ENCODE data around the gene DNASE1L2. TPM values are rescaled to one million over a fixed set of nuclear protein-coding genes. Genes with fewer than 3 reads are reported as not detected.
A peak's percentile ranks its signal among the peaks of the same experiment; 100 is the strongest.
"Not testable (repeated sequence)": the region's sequence is repeated elsewhere in the genome, so short reads cannot be mapped to it uniquely, and the experiment has no call there.

The DNASE1L2 gene
- total RNA-seq, 1 donor from 2014 or later: 2.1 TPM

- intact Hi-C loops (cut with micrococcal nuclease): not testable (repeated sequence)
Observed at GRCh38 chr16:2267505-2267912, 31.3 kb downstream of the DNASE1L2 start.

GRCh38 chr16:2267913-2268666 lies 31.8 kb downstream of the DNASE1L2 start, which contains the start of gene RNPS1:
Gene RNPS1 (minus strand): TSS chr16:2268126. CDS start chr16:2264643, 3,483 bp downstream.
- no peaks in the 10 kb centered on the region for H3K9me3 Mint-ChIP-seq
- H3K4me3 Mint-ChIP-seq: peak within 1 kb of the TSS; percentile 94
- H3K4me1 Mint-ChIP-seq: peaks cover 27% of the 10 kb centered on the region
- DNase-seq: peak; percentile 99
- intact Hi-C loops (cut with micrococcal nuclease): loop anchor here (1.0 to 2.0 kb wide), 5 partner anchors 17 to 161 kb away; partner anchors contain the start of genes CCNF, E4F1, ECI1 and TRAF7
- H3K27me3 Mint-ChIP-seq: peaks cover 1% of the 10 kb centered on the region
- H3K27ac Mint-ChIP-seq: peak within 1 kb of the TSS; percentile 97
- H3K36me3 Mint-ChIP-seq (ENCODE audit: low read depth): peaks cover 35% of the 10 kb centered on the region

More at GRCh38 chr16:2267505-2267912, 31.3 kb downstream of the DNASE1L2 start:
- peaks cover 29% of the 10 kb centered on the region for H3K4me1 Mint-ChIP-seq
- peak overlapping the region; percentile 94 for H3K4me3 Mint-ChIP-seq
- H3K9me3 Mint-ChIP-seq, DNase-seq, H3K27me3 Mint-ChIP-seq: not testable (repeated sequence)
- peaks cover 40% of the 10 kb centered on the region for H3K36me3 Mint-ChIP-seq (ENCODE audit: low read depth)
- H3K27ac Mint-ChIP-seq: peak overlapping the region; percentile 97

- no peaks in the 10 kb centered on the region for H3K9me3 Mint-ChIP-seq
- H3K36me3 Mint-ChIP-seq (ENCODE audit: low read depth): peaks cover 21% of the 10 kb centered on the region
Observed at GRCh38 chr16:2270070-2270462, 33.8 kb downstream of the DNASE1L2 start.

DNA sequence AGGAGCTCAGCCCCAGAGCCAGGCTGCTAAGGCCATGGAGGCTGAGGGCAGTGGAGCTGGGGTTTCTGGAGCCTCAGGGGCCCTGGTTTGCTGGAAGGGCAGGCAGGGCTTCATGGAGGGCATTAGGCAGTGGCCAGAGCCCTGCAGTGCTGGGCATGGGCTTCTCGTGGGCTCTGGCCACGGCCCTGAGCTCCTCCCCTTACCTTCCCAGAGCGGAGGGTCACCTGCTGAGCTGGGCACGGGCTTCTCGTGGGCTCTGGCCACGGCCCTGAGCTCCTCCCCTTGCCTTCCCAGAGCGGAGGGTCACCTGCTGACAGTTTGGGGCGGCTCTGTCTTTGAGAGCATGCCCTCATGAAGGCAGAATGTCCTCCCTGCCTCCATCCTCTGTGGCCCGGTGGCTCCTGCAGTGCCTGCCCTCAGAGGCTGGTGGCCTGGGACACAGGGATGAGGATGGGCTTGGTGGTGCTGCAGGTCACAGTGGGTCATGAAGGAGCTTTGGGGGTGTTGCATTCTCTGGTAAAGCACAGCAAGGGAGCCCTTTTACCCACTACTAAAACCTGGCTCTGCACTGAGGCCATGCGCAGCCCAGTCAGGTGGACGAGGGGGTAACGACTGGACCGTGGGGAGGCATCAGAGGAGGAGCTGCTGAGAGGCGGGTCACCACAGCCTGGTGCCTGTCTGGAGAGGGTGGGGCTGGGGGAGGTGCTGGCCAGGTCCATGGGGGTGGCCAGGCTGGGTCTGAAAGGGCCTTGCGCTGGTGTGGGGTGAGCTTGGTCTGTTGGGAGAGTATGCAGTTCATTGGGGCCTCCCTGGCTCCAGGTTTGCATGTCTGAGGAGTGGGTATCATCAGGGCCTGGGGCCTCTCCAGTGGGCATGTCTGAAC lies 34.6 kb downstream of the DNASE1L2 start:
- H3K9me3 Mint-ChIP-seq: no peaks in the 10 kb centered on the region
- H3K36me3 Mint-ChIP-seq (ENCODE audit: low read depth): peaks cover 17% of the 10 kb centered on the region

More at GRCh38 chr16:2270070-2270462, 33.8 kb downstream of the DNASE1L2 start:
- H3K27me3 Mint-ChIP-seq: peaks cover 1% of the 10 kb centered on the region
- no peak for DNase-seq
- peak overlapping the region; percentile 94 for H3K4me3 Mint-ChIP-seq
- peaks cover 20% of the 10 kb centered on the region for H3K4me1 Mint-ChIP-seq
- intact Hi-C loops (cut with micrococcal nuclease): no loop called here
- no peak overlapping the region for H3K27ac Mint-ChIP-seq

DNA sequence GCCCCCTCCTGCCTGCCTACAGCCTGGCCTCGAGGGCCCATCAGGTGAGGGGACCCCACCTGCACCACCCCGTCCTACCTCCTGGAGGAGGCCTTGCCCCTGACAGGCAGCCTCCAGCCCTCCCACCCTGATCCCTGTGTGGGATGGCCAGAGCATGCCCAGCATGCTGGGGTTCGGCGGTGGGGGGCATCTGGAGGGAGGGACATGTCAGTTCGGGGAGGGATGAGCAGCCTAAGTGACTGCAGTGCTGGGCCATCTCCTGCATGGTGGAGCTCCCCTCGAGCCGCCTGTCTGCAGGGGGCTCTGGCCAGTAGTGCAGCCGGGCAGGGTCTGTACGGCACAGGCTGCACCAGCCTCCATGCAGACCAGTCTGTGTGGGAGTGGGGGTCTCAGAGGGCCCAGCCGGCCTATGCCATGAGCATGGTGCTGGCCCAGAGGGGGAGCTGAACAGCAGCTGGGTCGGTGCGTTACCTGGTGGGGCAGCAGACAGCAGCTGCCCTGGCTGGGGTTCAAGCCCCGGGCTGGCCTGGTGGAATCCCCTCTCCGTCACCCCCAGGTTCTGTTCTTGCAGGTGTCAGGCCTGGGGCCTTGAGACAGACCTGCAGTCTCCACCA lies 35.7 kb downstream of the DNASE1L2 start:
- Mint-ChIP-seq H3K27me3 (peaks cover 1% of the 10 kb centered on the region), H3K27ac (no peak overlapping the region), H3K36me3 (ENCODE audit: low read depth) (peaks cover 7% of the 10 kb centered on the region), H3K9me3 (no peaks in the 10 kb centered on the region), H3K4me1 (peaks cover 8% of the 10 kb centered on the region), H3K4me3 (no peak overlapping the region)
- DNase-seq: no peak
- intact Hi-C loops (cut with micrococcal nuclease): no loop called here

More for the DNA sequence above, 34.6 kb downstream of the DNASE1L2 start:
- Mint-ChIP-seq H3K27me3 (peaks cover 1% of the 10 kb centered on the region), H3K4me3 (no peak overlapping the region), H3K27ac (no peak overlapping the region), H3K4me1 (peaks cover 18% of the 10 kb centered on the region)
- intact Hi-C loops (cut with micrococcal nuclease): no loop called here
- DNase-seq: no peak

DNA sequence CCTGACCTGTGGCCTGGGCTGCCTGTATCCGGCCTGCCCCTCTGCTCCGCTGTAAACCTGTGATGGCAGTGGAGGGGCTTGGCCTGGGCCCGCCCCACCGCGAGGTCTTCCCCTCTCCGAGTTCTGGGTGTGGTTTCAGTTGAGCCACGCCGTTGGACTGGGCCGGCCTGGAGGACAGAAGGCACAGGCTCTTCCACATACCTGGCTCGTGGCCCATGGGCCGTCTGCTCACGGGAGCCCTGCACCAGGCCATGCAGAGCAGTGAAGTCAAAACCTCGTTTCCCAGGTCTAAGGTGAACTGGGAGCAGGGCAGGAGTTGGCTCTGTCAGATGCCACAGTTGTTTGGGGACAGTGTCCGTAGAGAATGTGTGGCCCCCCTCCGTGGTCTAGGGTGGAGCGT lies 37.2 kb downstream of the DNASE1L2 start:
- Mint-ChIP-seq H3K27ac (peak overlapping the region; percentile 29), H3K36me3 (ENCODE audit: low read depth) (no peaks in the 10 kb centered on the region), H3K27me3 (no peaks in the 10 kb centered on the region), H3K9me3 (no peaks in the 10 kb centered on the region), H3K4me1 (peaks cover 6% of the 10 kb centered on the region), H3K4me3 (no peak overlapping the region)
- intact Hi-C loops (cut with micrococcal nuclease): no loop called here
- no peak for DNase-seq

DNA sequence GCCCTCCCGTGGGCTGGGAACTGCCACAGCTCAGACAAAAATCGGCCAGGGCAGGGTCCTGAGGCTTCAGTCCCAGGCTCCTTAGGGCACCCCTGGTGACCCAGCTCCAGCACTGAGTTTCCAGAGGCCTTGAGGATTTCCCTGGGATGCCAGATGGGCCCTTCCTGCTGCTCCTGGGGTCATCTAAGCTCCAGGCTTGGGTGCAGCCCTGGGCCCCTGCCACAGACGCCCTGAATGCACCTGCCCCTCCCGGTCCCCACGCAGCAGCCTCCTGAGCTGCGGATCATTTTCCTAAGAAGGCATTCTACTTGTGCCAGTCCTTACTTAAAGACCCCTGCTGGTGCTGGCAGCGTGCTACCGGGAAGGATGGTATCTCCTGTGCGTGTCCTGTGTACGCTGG lies 37.7 kb downstream of the DNASE1L2 start:
- Mint-ChIP-seq H3K4me1 (peaks cover 6% of the 10 kb centered on the region), H3K9me3 (no peaks in the 10 kb centered on the region), H3K27ac (no peak overlapping the region), H3K27me3 (no peaks in the 10 kb centered on the region), H3K36me3 (ENCODE audit: low read depth) (no peaks in the 10 kb centered on the region), H3K4me3 (no peak overlapping the region)
- intact Hi-C loops (cut with micrococcal nuclease): no loop called here
- no peak for DNase-seq

DNA sequence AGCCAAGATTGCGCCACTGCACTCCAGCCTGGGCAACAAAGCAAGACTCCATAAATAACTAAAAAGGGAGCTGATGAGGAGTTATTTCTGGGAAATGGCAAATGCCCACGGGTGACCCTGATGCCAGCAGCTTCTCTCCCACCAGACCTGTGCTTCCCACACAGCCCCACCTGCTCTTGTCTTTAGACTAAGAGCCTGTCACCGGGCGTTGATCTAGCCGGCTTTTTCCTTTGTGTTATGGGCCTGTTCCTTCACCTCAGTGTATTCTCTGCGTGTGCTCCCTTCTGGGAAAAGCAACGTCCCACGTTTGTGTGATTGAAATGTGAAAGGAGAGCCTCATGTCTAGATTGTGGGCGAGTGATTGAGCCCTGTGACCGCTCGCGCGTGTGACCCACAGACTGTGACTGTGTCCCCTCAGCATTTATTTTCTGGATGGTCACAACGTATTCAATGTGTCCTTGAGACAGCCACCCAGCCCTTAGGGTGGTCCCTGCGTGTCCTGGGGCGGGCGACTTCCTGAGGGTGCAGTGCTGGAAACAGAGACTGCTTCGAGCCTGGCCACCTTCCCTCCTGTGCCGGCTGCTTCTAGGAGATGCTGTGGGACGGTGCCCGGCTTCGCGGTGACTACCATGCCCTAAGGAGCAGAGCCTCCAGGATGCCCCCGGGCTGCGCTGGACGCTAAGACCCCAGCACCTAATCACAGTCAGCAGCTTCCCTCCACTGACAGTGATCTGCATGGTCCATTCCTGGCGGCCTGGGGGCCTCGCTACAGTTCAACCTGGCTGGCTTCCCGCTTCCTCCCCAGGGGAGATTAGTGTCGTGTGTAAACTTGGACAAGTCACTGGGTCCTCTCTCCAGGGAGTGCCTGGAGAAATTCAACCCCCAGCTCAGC lies 39.5 kb downstream of the DNASE1L2 start:
- DNase-seq: no peak
- intact Hi-C loops (cut with micrococcal nuclease): no loop called here
- H3K4me3 Mint-ChIP-seq: no peak overlapping the region
- no peak overlapping the region for H3K27ac Mint-ChIP-seq
- H3K4me1 Mint-ChIP-seq: no peaks in the 10 kb centered on the region
- H3K27me3 Mint-ChIP-seq: no peaks in the 10 kb centered on the region
- H3K9me3 Mint-ChIP-seq: no peaks in the 10 kb centered on the region
- H3K36me3 Mint-ChIP-seq (ENCODE audit: low read depth): no peaks in the 10 kb centered on the region

DNA sequence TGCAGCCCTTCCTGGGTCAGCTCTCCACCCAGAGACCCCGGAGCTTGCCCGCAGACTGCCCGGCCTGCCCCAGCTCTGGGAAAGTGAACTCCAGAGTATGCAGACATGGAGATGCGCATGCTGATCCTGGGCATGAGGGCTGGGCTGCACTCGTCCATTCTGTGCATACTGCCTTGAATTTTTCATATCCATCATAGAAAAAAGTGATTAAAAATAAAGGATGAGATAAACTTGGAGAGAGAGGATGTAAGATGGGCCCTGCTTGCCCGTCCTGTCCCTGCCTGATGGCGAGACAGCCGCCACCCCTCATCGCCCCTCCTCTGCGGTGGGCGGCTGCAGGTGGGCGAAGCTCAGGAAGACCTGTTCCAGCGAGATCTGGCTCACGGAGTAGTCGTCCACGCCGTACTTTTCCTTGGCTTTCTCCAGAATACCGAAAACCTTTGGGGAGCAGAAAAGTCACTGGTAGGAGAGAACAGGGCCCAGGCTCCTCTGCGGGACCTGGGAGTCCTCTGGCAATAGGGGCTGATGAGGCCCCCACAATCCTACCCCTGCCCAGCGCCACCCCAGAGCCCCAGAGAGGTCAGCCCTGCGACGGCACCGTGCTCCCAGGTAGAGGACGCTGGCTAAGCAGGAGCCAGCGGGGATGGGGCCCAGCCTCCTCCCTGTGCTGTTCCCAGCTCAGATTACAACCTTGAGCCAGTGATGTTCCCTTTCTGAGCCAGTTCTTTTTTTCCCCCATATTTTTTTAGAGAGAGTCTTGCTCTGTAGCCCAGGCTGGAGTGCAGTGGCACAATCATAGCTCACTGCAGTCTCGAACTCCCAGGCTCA lies 40.3 kb downstream of the DNASE1L2 start:
- no peak overlapping the region for H3K27ac Mint-ChIP-seq
- no peaks in the 10 kb centered on the region for H3K36me3 Mint-ChIP-seq (ENCODE audit: low read depth)
- H3K27me3 Mint-ChIP-seq: no peaks in the 10 kb centered on the region
- DNase-seq: no peak
- no peak overlapping the region for H3K4me3 Mint-ChIP-seq
- intact Hi-C loops (cut with micrococcal nuclease): no loop called here
- H3K4me1 Mint-ChIP-seq: no peaks in the 10 kb centered on the region
- no peaks in the 10 kb centered on the region for H3K9me3 Mint-ChIP-seq

DNA sequence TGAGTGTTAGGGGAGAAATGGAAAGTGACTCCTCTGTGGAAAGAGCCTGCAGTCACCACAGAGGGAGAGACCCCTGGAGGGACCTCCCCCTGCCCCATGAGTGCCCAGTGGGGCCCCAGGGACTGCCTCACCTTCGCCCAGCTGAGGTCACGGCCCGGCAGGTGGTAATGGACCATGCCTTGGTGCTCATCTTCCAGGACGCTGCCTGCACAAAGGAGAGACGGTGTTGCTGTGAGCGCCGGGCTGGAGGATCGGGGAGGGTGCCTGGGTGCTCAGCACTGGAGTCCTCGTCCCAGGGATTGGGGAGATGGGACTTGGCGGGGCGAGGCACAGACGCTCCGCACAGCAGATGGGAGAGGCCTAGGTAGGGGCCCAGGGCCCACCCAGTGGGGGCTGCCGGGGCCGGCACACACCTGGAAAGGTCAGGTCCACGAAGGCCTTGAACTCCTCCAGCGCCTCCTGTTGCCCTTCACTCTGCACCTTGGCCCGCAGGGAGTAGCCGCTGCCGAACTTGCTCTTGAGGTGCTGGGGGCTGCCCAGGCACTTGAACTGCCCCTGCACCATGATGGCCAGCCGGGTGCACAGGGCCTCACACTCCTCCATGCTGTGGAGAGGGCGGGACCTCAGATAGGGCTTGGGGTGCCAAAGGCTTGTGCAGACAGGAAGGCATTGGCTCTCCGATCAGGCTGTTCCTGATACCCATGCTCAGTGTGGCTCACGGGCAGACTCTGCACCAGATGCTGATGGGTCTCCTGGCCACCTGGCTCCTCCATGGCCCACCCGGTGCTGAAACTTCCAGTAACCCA lies 41.4 kb downstream of the DNASE1L2 start:
- no peaks in the 10 kb centered on the region for H3K9me3 Mint-ChIP-seq
- no peak for DNase-seq
- H3K27me3 Mint-ChIP-seq: no peaks in the 10 kb centered on the region
- H3K27ac Mint-ChIP-seq: no peak overlapping the region
- intact Hi-C loops (cut with micrococcal nuclease): no loop called here
- H3K4me3 Mint-ChIP-seq: no peak overlapping the region
- no peaks in the 10 kb centered on the region for H3K36me3 Mint-ChIP-seq (ENCODE audit: low read depth)
- no peaks in the 10 kb centered on the region for H3K4me1 Mint-ChIP-seq

DNA sequence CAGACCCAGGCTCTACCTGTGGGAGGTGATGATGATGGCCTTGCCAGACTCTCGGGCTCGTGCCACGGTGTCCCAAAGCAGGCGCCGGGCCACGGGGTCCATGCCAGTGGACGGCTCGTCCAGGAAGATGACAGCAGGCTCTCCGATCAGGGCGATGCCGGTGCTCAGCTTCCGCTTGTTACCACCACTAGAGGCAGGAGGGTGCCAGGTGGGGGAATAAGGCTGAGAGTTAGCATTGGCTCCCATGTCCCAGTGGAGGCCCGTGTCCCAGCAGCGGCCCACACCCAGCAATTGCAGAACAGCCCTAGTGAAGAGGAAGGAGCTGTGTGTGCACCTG lies 42.0 kb downstream of the DNASE1L2 start:
- H3K4me3 Mint-ChIP-seq: no peak overlapping the region
- H3K4me1 Mint-ChIP-seq: no peaks in the 10 kb centered on the region
- no peaks in the 10 kb centered on the region for H3K36me3 Mint-ChIP-seq (ENCODE audit: low read depth)
- no peaks in the 10 kb centered on the region for H3K9me3 Mint-ChIP-seq
- no peak for DNase-seq
- H3K27me3 Mint-ChIP-seq: no peaks in the 10 kb centered on the region
- H3K27ac Mint-ChIP-seq: no peak overlapping the region
- intact Hi-C loops (cut with micrococcal nuclease): no loop called here

Measured in activated CD4-positive, alpha-beta T cell treated with anti-CD3 and anti-CD28 coated beads, Interleukin-2, amount 10 ng/mL, durations not matched to agents 24 days and 14 days (primary cell).